ENCODE measurements around the gene FOXC1. TPM values are rescaled to one million over a fixed set of nuclear protein-coding genes. Genes with fewer than 3 reads are reported as not detected.

FOXC1 gene
- polyA plus RNA-seq, 2 of the 4 experiments (the other 2 are of a cell fraction), result 3.4 to 4.7 TPM

DNA sequence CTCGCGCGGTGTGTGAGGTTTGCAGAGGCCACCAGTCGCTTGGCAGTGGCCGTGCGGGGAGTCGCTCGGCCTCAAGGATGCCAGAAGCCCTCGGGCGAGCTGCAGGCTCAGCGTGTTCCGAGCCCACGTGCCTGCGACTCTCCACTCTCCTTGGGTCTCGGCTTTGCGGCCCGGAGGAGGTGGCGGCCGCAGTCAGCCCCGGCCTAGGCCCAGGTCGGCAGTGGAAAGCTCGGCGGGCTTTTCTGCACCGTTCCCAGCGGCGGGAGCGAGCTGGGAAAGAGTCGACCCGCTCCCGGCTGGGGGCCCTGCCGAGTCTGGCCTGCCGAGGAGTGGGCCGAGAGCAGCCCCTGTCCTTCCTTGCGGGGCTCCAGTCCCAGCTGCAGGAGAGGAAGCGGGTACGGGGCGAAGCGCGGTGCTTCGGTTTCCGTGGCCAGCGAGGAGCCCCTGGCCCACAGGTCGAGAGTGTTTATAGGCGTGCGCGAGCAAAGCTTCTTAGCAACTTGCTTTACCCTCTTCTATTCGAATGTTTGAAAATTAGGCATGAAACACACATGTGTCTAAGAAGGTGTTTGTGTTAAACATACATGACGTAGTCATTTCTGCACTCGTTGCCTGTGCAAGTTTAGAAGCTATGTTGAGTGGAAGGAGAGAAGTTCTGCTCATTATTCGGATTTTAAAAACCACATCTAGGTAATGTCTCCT, 5.6 kb downstream of the FOXC1 start:
- POLR2A ChIA-PET, result interaction anchor here (0.9 kb wide), 1 partner anchor 10 kb away, joined by 3 read pairs; no protein-coding TSS in a partner anchor
- no peak overlapping the region for H3K4me2 ChIP-seq
- H3K4me1 ChIP-seq, result peaks cover 13% of the 10 kb centered on the region; the same call in 2 of the 3 replicates
- 96% methylated on average over 10 of the region's 50 CpGs for WGBS (ENCODE audit: missing lambda C conversion rate)
- H3K27ac ChIP-seq, result no peak overlapping the region
- TF ChIP-seq POLR2A (IDR thresholded peaks at IDR 0.05; ENCODE audit: low read length), result no peak
- TF ChIP-seq, protein P1, sequence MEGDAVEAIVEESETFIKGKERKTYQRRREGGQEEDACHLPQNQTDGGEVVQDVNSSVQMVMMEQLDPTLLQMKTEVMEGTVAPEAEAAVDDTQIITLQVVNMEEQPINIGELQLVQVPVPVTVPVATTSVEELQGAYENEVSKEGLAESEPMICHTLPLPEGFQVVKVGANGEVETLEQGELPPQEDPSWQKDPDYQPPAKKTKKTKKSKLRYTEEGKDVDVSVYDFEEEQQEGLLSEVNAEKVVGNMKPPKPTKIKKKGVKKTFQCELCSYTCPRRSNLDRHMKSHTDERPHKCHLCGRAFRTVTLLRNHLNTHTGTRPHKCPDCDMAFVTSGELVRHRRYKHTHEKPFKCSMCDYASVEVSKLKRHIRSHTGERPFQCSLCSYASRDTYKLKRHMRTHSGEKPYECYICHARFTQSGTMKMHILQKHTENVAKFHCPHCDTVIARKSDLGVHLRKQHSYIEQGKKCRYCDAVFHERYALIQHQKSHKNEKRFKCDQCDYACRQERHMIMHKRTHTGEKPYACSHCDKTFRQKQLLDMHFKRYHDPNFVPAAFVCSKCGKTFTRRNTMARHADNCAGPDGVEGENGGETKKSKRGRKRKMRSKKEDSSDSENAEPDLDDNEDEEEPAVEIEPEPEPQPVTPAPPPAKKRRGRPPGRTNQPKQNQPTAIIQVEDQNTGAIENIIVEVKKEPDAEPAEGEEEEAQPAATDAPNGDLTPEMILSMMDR (IDR thresholded peaks at IDR 0.05), result no peak
- TF ChIP-seq REST (IDR thresholded peaks at IDR 0.05), result no peak
- no peak for TF ChIP-seq ESRRA (IDR thresholded peaks at IDR 0.05; ENCODE audit: borderline replicate concordance, low read length)
- TF ChIP-seq FOSB (CRISPR knock-in tag; IDR thresholded peaks at IDR 0.05), result no peak
- TF ChIP-seq, protein P2, sequence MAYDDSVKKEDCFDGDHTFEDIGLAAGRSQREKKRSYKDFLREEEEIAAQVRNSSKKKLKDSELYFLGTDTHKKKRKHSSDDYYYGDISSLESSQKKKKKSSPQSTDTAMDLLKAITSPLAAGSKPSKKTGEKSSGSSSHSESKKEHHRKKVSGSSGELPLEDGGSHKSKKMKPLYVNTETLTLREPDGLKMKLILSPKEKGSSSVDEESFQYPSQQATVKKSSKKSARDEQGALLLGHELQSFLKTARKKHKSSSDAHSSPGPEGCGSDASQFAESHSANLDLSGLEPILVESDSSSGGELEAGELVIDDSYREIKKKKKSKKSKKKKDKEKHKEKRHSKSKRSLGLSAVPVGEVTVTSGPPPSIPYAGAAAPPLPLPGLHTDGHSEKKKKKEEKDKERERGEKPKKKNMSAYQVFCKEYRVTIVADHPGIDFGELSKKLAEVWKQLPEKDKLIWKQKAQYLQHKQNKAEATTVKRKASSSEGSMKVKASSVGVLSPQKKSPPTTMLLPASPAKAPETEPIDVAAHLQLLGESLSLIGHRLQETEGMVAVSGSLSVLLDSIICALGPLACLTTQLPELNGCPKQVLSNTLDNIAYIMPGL (CRISPR knock-in tag; IDR thresholded peaks at IDR 0.05; ENCODE audit: borderline replicate concordance), result no peak
- no peak for TF ChIP-seq HES2 (IDR thresholded peaks at IDR 0.05)
- ATAC-seq (no peak), FAIRE-seq (no peak), DNase-seq (ENCODE audit: low read depth in 1 of 2, low spot score in 1 of 2) (no peak)
- no peaks in the 10 kb centered on the region for H3K9me3 ChIP-seq
- CTCF ChIA-PET, result interaction anchor here (1.3 to 1.7 kb wide), 2 partner anchors 489 to 739 kb away, joined by 5 to 7 read pairs; no protein-coding TSS in a partner anchor
- H3K4me3 ChIP-seq, result no peak overlapping the region

GRCh38 chr6:1615853-1616420, 6.2 kb downstream of the FOXC1 start:
- no peak overlapping the region for H3K4me3 ChIP-seq
- TF ChIP-seq RAD21 (conservative IDR thresholded peaks at IDR 0.05 in 1 of 2, IDR thresholded peaks at IDR 0.05 in 1 of 2), result no peak
- TF ChIP-seq BHLHE40 (IDR thresholded peaks at IDR 0.05; ENCODE audit: low read depth, low read length), result no peak
- no peak for TF ChIP-seq POLR2A (IDR thresholded peaks at IDR 0.05; ENCODE audit: low read length)
- no peak for TF ChIP-seq PHF8 (IDR thresholded peaks at IDR 0.05; ENCODE audit: borderline replicate concordance, low read depth)
- TF ChIP-seq, protein P1 (IDR thresholded peaks at IDR 0.05), result no peak
- TF ChIP-seq CHD4 (IDR thresholded peaks at IDR 0.05; ENCODE audit: borderline replicate concordance), result no peak
- TF ChIP-seq PBX3 (IDR thresholded peaks at IDR 0.05), result no peak
- TF ChIP-seq JUN (IDR thresholded peaks at IDR 0.05), result no peak
- no peak for TF ChIP-seq CBX2 (IDR thresholded peaks at IDR 0.05; ENCODE audit: borderline replicate concordance, low read depth)
- TF ChIP-seq, protein P3, sequence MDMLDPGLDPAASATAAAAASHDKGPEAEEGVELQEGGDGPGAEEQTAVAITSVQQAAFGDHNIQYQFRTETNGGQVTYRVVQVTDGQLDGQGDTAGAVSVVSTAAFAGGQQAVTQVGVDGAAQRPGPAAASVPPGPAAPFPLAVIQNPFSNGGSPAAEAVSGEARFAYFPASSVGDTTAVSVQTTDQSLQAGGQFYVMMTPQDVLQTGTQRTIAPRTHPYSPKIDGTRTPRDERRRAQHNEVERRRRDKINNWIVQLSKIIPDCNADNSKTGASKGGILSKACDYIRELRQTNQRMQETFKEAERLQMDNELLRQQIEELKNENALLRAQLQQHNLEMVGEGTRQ (IDR thresholded peaks at IDR 0.05), result no peak
- no peak for TF ChIP-seq HEYL (CRISPR knock-in tag; IDR thresholded peaks at IDR 0.05)
- TF ChIP-seq, protein P2 (CRISPR knock-in tag; IDR thresholded peaks at IDR 0.05; ENCODE audit: borderline replicate concordance), result no peak
- no peak for TF ChIP-seq POLR2AphosphoS2 (conservative IDR thresholded peaks at IDR 0.05; ENCODE audit: low read length)

More at GRCh38 chr6:1615853-1616420, 6.2 kb downstream of the FOXC1 start:
- FAIRE-seq, result no peak
- POLR2A ChIA-PET, result interaction anchor here (0.9 kb wide), 1 partner anchor 9 kb away, joined by 3 read pairs; no protein-coding TSS in a partner anchor
- Histone ChIP-seq H3K9me3 (no peaks in the 10 kb centered on the region), H3K4me2 (no peak overlapping the region), H3K4me1 (peaks cover 13% of the 10 kb centered on the region; the same call in 2 of the 3 replicates), H3K27ac (no peak overlapping the region)
- CTCF ChIA-PET, result interaction anchor here (1.2 to 1.7 kb wide), 3 partner anchors 9 to 738 kb away, joined by 3 to 7 read pairs (median 4); no protein-coding TSS in a partner anchor
- WGBS (ENCODE audit: missing lambda C conversion rate), result 84% methylated on average over 10 of the region's 10 CpGs
- no peak for DNase-seq (ENCODE audit: low read depth in 1 of 2, low spot score in 1 of 2)
- ATAC-seq, result no peak
